GM19099 (cell line): ENCODE data around the gene ARHGAP45.

Experiments
- POLR2A ChIP-seq: IDR thresholded peaks from 3 replicates; pipeline ENCODE4 v1.6.1; 2011; ENCODE audit warnings: low read depth; ENCODE audit not compliant: insufficient read length; ENCODE audit errors: extremely low read depth

The ARHGAP45 gene

GRCh38 chr19:1058112-1058511, 8.9 kb upstream of the ARHGAP45 start:
- no peak for TF ChIP-seq POLR2A

- no peak for TF ChIP-seq POLR2A
Measured at GRCh38 chr19:1060689-1061088, 6.3 kb upstream of the ARHGAP45 start.

- TF ChIP-seq POLR2A, result no peak
Measured at GRCh38 chr19:1061987-1062386, 5.0 kb upstream of the ARHGAP45 start.

- TF ChIP-seq POLR2A, result no peak
Measured at GRCh38 chr19:1062387-1063029, 4.5 kb upstream of the ARHGAP45 start.

- no peak for TF ChIP-seq POLR2A
Measured at GRCh38 chr19:1063030-1063908, 3.7 kb upstream of the ARHGAP45 start.

- no peak for TF ChIP-seq POLR2A
Measured at GRCh38 chr19:1063909-1064660, 2.9 kb upstream of the ARHGAP45 start.

GRCh38 chr19:1064661-1065605, 2.0 kb upstream of the ARHGAP45 start:
- TF ChIP-seq POLR2A, result no peak

GRCh38 chr19:1065606-1066109, 1.3 kb upstream of the ARHGAP45 start:
- TF ChIP-seq POLR2A, result no peak

- no peak for TF ChIP-seq POLR2A
Measured at GRCh38 chr19:1066251-1066747, 668 bp upstream of the ARHGAP45 start.

- peak; percentile 11 for TF ChIP-seq POLR2A
Measured at GRCh38 chr19:1067341-1067957, 482 bp downstream of the ARHGAP45 start.

- peak; percentile 19 for TF ChIP-seq POLR2A
Measured at GRCh38 chr19:1068009-1069001, 1.3 kb downstream of the ARHGAP45 start.

GRCh38 chr19:1069009-1069779, 2.2 kb downstream of the ARHGAP45 start:
- peak; percentile 42 for TF ChIP-seq POLR2A

GRCh38 chr19:1070576-1070930, 3.6 kb downstream of the ARHGAP45 start:
- no peak for TF ChIP-seq POLR2A
